ENCODE data around the gene OR12D3. TPM values are rescaled to one million over a fixed set of nuclear protein-coding genes. Genes with fewer than 3 reads are reported as not detected.

The OR12D3 gene, protein sequence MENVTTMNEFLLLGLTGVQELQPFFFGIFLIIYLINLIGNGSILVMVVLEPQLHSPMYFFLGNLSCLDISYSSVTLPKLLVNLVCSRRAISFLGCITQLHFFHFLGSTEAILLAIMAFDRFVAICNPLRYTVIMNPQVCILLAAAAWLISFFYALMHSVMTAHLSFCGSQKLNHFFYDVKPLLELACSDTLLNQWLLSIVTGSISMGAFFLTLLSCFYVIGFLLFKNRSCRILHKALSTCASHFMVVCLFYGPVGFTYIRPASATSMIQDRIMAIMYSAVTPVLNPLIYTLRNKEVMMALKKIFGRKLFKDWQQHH
- total RNA-seq: not detected
- total RNA-seq (2013): not detected

DNA sequence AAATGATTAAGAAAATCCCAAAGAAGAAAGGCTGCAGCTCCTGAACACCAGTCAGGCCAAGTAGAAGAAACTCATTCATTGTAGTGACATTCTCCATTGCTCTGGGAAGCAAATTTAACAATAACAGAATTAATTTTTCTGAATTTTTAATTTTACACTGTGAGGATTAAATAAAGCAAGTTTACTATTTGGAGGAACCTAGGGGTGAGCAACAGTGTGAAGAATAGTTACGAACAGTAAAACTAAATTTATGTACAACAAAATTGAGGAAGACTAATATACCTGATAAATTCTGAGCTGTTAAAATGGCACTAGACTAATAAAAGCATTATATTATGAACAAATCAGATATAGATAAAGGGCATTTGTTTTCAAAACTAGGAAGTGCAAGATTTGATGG, at the start of gene OR12D3:
TSS of gene OR12D3 (minus strand) at position 101 of the 400 bp plus-strand sequence. CDS start at position 97, 4 bp downstream.
- H3K27me3 ChIP-seq (ENCODE audit: control insufficient read depth, insufficient read depth, low read length): peaks cover 3% of the 10 kb centered on the region
- H3K4me3 ChIP-seq (ENCODE audit: low read length): no peak within 1 kb of the TSS
- Mint-ChIP-seq H3K36me3 (no peaks in the 10 kb centered on the region), H3K4me1 (no peaks in the 10 kb centered on the region), H3K27ac (no peak within 1 kb of the TSS), H3K4me3 (no peak within 1 kb of the TSS), H3K27me3 (ENCODE audit: low read depth in 2 of 2) (peaks cover 12 to 34% of the 10 kb centered on the region in 2 donors), H3K9me3 (no peaks in the 10 kb centered on the region)
- ATAC-seq (no peak), DNase-seq (no peak)
- WGBS (ENCODE audit: insufficient coverage): no CpG with 5 or more reads among the region's 1 CpG
- intact Hi-C loops (cut with micrococcal nuclease): no loop called here
- H3K27ac ChIP-seq (ENCODE audit: low read length): no peak within 1 kb of the TSS
- H3K36me3 ChIP-seq (ENCODE audit: control insufficient read depth, insufficient read depth, low read length): no peaks in the 10 kb centered on the region
- H3K9me3 ChIP-seq (ENCODE audit: control insufficient read depth, insufficient read depth, low read length): no peaks in the 10 kb centered on the region
- TF ChIP-seq, protein P1, sequence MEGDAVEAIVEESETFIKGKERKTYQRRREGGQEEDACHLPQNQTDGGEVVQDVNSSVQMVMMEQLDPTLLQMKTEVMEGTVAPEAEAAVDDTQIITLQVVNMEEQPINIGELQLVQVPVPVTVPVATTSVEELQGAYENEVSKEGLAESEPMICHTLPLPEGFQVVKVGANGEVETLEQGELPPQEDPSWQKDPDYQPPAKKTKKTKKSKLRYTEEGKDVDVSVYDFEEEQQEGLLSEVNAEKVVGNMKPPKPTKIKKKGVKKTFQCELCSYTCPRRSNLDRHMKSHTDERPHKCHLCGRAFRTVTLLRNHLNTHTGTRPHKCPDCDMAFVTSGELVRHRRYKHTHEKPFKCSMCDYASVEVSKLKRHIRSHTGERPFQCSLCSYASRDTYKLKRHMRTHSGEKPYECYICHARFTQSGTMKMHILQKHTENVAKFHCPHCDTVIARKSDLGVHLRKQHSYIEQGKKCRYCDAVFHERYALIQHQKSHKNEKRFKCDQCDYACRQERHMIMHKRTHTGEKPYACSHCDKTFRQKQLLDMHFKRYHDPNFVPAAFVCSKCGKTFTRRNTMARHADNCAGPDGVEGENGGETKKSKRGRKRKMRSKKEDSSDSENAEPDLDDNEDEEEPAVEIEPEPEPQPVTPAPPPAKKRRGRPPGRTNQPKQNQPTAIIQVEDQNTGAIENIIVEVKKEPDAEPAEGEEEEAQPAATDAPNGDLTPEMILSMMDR (IDR thresholded peaks at IDR 0.05): no peak
- H3K4me1 ChIP-seq (ENCODE audit: control insufficient read depth, insufficient read depth, low read length): no peaks in the 10 kb centered on the region

DNA sequence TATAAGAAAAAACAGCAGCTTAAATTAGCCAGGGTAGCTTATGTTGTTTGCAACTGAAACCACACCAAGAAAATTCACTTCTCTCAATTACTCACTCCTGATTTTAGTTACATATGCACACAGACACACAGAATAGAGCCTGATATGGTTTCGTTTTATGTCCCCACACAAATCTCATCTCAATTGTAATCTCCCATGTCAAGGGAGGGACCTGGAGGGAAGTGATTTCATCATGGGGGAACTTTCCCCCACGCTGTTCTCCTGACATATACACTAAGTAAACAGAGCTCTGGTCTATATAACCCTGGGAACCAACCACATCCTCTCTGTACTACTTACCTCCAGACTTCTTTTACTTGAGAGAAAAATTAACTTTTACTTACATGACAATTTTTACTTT, 49.5 kb upstream of the OR12D3 start:
- Mint-ChIP-seq H3K4me1 (no peaks in the 10 kb centered on the region), H3K4me3 (no peak overlapping the region), H3K36me3 (no peaks in the 10 kb centered on the region), H3K9me3 (peaks cover 0 to 2% of the 10 kb centered on the region in 2 donors), H3K27ac (no peak overlapping the region), H3K27me3 (ENCODE audit: low read depth in 2 of 2) (peaks cover 19 to 52% of the 10 kb centered on the region in 2 donors)
- TF ChIP-seq, protein P1 (IDR thresholded peaks at IDR 0.05): no peak
- H3K4me3 ChIP-seq (ENCODE audit: low read length): no peak overlapping the region
- peaks cover 2% of the 10 kb centered on the region for H3K27me3 ChIP-seq (ENCODE audit: control insufficient read depth, insufficient read depth, low read length)
- intact Hi-C loops (cut with micrococcal nuclease): no loop called here
- ATAC-seq: no peak
- no peaks in the 10 kb centered on the region for H3K36me3 ChIP-seq (ENCODE audit: control insufficient read depth, insufficient read depth, low read length)
- H3K9me3 ChIP-seq (ENCODE audit: control insufficient read depth, insufficient read depth, low read length): no peaks in the 10 kb centered on the region
- H3K4me1 ChIP-seq (ENCODE audit: control insufficient read depth, insufficient read depth, low read length): no peaks in the 10 kb centered on the region
- H3K27ac ChIP-seq (ENCODE audit: low read length): no peak overlapping the region
- DNase-seq: no peak
- 0% methylated on average over 1 of the region's 2 CpGs for WGBS (ENCODE audit: insufficient coverage)

DNA sequence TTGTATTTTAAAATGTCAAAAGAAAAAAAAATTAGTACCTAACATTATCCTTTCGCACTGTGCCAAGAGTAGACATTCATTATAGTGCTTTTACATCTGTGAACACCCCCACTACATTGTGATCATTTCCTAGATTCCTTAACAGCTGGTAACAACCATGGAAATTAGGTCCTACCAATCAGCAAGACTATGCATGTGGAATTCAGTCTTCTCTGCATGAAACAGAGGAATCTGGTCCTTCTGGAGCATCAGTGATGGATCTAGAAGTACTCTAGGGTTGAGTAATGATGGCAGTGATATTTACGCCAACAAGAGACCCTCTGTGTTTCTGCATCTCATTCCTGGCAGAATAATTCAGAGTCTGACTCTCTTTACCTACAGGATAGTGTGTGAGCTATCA, 49.1 kb upstream of the OR12D3 start:
- intact Hi-C loops (cut with micrococcal nuclease): no loop called here
- Mint-ChIP-seq H3K27ac (no peak overlapping the region), H3K27me3 (ENCODE audit: low read depth in 2 of 2) (peaks cover 19 to 54% of the 10 kb centered on the region in 2 donors), H3K4me1 (no peaks in the 10 kb centered on the region), H3K36me3 (no peaks in the 10 kb centered on the region), H3K9me3 (peaks cover 0 to 2% of the 10 kb centered on the region in 2 donors), H3K4me3 (no peak overlapping the region)
- Histone ChIP-seq H3K36me3 (ENCODE audit: control insufficient read depth, insufficient read depth, low read length) (no peaks in the 10 kb centered on the region), H3K4me1 (ENCODE audit: control insufficient read depth, insufficient read depth, low read length) (no peaks in the 10 kb centered on the region), H3K9me3 (ENCODE audit: control insufficient read depth, insufficient read depth, low read length) (no peaks in the 10 kb centered on the region), H3K27me3 (ENCODE audit: control insufficient read depth, insufficient read depth, low read length) (peaks cover 2% of the 10 kb centered on the region), H3K27ac (ENCODE audit: low read length) (no peak overlapping the region), H3K4me3 (ENCODE audit: low read length) (no peak overlapping the region)
- DNase-seq: no peak
- ATAC-seq: no peak
- WGBS (ENCODE audit: insufficient coverage): 100% methylated on average over 2 of the region's 2 CpGs
- TF ChIP-seq, protein P1 (IDR thresholded peaks at IDR 0.05): no peak

DNA sequence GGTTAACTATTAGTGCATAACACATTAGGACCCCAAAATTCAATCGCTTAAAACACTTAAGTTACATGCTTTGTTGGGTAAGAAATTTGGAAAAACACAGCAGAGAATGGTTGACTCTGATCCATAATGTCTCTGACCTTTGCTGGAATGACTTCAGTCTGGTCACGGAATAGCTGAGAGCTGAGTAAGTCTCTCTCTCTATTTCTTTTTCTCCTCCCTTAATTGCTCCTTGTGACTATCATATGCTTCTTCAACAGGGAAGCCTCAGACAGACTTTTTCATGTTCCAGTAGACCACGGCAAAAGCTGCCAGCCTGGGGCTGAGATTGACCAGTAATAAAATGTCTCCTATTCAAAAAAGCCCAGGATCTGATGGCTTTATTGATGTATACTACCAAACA, 44.4 kb upstream of the OR12D3 start:
- H3K36me3 Mint-ChIP-seq: no peaks in the 10 kb centered on the region
- WGBS (ENCODE audit: insufficient coverage): 89% methylated on average over 3 of the region's 3 CpGs
- no peak overlapping the region for H3K27ac Mint-ChIP-seq

More for the DNA sequence above, 44.4 kb upstream of the OR12D3 start:
- H3K27me3 ChIP-seq (ENCODE audit: control insufficient read depth, insufficient read depth, low read length): no peaks in the 10 kb centered on the region
- H3K9me3 Mint-ChIP-seq: peaks cover 0 to 2% of the 10 kb centered on the region in 2 donors
- H3K36me3 ChIP-seq (ENCODE audit: control insufficient read depth, insufficient read depth, low read length): no peaks in the 10 kb centered on the region
- no peaks in the 10 kb centered on the region for H3K4me1 ChIP-seq (ENCODE audit: control insufficient read depth, insufficient read depth, low read length)
- no peak overlapping the region for H3K27ac ChIP-seq (ENCODE audit: low read length)
- intact Hi-C loops (cut with micrococcal nuclease): no loop called here
- no peak overlapping the region for H3K4me3 ChIP-seq (ENCODE audit: low read length)
- H3K27me3 Mint-ChIP-seq (ENCODE audit: low read depth in 2 of 2): peaks cover 25 to 50% of the 10 kb centered on the region in 2 donors
- ATAC-seq (no peak), DNase-seq (no peak)
- H3K9me3 ChIP-seq (ENCODE audit: control insufficient read depth, insufficient read depth, low read length): no peaks in the 10 kb centered on the region
- no peaks in the 10 kb centered on the region for H3K4me1 Mint-ChIP-seq
- TF ChIP-seq, protein P1 (IDR thresholded peaks at IDR 0.05): no peak
- no peak overlapping the region for H3K4me3 Mint-ChIP-seq
